HG03520 (cell line): Measurements from ENCODE around the gene EIF3D.

Experiments
- ATAC-seq: cut with Tn5 transposase; IDR thresholded peaks from one replicate; pipeline ENCODE4 v1.9.1; 2021; ENCODE audit warnings: mild to moderate bottlenecking, moderate library complexity; ENCODE audit not compliant: unreplicated experiment

Gene EIF3D

GRCh38 chr22:36467946-36468345 is 61.0 kb downstream of the EIF3D start:
- no peak for ATAC-seq

- ATAC-seq, result no peak
Measured at GRCh38 chr22:36467042-36467810, 61.7 kb downstream of the EIF3D start.

GRCh38 chr22:36466258-36466657 is 62.7 kb downstream of the EIF3D start:
- no peak for ATAC-seq

- no peak for ATAC-seq
Measured at GRCh38 chr22:36465232-36466021, 63.5 kb downstream of the EIF3D start.

GRCh38 chr22:36464715-36465231 is 64.2 kb downstream of the EIF3D start:
- no peak for ATAC-seq

GRCh38 chr22:36463783-36464184 is 65.2 kb downstream of the EIF3D start:
- ATAC-seq, result no peak

- no peak for ATAC-seq
Measured at GRCh38 chr22:36461665-36462649, 67.0 kb downstream of the EIF3D start.
